ENCODE results near the gene FARS2.

DNA sequence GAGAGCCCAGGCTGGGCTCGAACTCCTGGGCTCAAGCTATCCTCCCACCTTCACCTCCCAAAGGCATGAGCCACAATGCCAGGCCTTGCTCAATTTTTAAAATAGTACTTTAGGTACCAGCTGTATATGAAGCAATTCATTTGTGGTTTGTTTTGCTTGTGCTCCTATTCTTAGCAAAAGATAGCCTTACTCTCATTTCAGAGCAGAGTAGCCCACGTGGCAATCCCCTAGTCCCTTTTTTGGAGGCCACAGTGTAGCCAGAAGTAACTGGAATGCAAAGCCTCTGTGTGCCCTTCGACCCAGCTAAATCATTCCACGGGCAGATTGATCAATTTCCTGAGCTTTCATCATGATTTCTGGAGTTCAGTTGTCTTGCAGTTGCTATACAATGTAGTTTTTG is 373.2 kb downstream of the FARS2 start:
- TF ChIP-seq ELF4 (CRISPR knock-in tag; IDR thresholded peaks at IDR 0.05) (no peak), NR1H2 (CRISPR knock-in tag; IDR thresholded peaks at IDR 0.05) (no peak), EP300 (IDR thresholded peaks at IDR 0.05; ENCODE audit: low read length) (no peak), KAT2B (IDR thresholded peaks at IDR 0.05; ENCODE audit: low read depth, low read length) (no peak), SIN3A (IDR thresholded peaks at IDR 0.05; ENCODE audit: borderline replicate concordance in 2 of 2, control insufficient read depth in 1 of 2, low read depth in 2 of 2, low read length in 2 of 2) (no peak), POLR2AphosphoS2 (IDR thresholded peaks at IDR 0.05; ENCODE audit: low read length) (no peak), KLF1 (tag; IDR thresholded peaks at IDR 0.05) (no peak), SREBF2 (CRISPR knock-in tag; IDR thresholded peaks at IDR 0.05) (no peak), ZNF3 (CRISPR knock-in tag; IDR thresholded peaks at IDR 0.05) (no peak), NR3C1 (CRISPR knock-in tag; IDR thresholded peaks at IDR 0.05) (no peak)
- TF ChIP-seq, protein P1, sequence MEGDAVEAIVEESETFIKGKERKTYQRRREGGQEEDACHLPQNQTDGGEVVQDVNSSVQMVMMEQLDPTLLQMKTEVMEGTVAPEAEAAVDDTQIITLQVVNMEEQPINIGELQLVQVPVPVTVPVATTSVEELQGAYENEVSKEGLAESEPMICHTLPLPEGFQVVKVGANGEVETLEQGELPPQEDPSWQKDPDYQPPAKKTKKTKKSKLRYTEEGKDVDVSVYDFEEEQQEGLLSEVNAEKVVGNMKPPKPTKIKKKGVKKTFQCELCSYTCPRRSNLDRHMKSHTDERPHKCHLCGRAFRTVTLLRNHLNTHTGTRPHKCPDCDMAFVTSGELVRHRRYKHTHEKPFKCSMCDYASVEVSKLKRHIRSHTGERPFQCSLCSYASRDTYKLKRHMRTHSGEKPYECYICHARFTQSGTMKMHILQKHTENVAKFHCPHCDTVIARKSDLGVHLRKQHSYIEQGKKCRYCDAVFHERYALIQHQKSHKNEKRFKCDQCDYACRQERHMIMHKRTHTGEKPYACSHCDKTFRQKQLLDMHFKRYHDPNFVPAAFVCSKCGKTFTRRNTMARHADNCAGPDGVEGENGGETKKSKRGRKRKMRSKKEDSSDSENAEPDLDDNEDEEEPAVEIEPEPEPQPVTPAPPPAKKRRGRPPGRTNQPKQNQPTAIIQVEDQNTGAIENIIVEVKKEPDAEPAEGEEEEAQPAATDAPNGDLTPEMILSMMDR (IDR thresholded peaks at IDR 0.05 in 2 of 3, conservative IDR thresholded peaks at IDR 0.05 in 1 of 3; ENCODE audit: insufficient read depth in 2 of 3, low read depth in 1 of 3, low read length in 3 of 3) = no peak
- TF ChIP-seq, protein P2, sequence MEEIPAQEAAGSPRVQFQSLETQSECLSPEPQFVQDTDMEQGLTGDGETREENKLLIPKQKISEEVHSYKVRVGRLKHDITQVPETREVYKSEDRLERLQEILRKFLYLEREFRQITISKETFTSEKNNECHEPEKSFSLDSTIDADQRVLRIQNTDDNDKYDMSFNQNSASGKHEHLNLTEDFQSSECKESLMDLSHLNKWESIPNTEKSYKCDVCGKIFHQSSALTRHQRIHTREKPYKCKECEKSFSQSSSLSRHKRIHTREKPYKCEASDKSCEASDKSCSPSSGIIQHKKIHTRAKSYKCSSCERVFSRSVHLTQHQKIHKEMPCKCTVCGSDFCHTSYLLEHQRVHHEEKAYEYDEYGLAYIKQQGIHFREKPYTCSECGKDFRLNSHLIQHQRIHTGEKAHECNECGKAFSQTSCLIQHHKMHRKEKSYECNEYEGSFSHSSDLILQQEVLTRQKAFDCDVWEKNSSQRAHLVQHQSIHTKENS (CRISPR knock-in tag; IDR thresholded peaks at IDR 0.05) = no peak
- TF ChIP-seq, protein P3, sequence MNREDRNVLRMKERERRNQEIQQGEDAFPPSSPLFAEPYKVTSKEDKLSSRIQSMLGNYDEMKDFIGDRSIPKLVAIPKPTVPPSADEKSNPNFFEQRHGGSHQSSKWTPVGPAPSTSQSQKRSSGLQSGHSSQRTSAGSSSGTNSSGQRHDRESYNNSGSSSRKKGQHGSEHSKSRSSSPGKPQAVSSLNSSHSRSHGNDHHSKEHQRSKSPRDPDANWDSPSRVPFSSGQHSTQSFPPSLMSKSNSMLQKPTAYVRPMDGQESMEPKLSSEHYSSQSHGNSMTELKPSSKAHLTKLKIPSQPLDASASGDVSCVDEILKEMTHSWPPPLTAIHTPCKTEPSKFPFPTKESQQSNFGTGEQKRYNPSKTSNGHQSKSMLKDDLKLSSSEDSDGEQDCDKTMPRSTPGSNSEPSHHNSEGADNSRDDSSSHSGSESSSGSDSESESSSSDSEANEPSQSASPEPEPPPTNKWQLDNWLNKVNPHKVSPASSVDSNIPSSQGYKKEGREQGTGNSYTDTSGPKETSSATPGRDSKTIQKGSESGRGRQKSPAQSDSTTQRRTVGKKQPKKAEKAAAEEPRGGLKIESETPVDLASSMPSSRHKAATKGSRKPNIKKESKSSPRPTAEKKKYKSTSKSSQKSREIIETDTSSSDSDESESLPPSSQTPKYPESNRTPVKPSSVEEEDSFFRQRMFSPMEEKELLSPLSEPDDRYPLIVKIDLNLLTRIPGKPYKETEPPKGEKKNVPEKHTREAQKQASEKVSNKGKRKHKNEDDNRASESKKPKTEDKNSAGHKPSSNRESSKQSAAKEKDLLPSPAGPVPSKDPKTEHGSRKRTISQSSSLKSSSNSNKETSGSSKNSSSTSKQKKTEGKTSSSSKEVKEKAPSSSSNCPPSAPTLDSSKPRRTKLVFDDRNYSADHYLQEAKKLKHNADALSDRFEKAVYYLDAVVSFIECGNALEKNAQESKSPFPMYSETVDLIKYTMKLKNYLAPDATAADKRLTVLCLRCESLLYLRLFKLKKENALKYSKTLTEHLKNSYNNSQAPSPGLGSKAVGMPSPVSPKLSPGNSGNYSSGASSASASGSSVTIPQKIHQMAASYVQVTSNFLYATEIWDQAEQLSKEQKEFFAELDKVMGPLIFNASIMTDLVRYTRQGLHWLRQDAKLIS (CRISPR knock-in tag; IDR thresholded peaks at IDR 0.05) = no peak
- TF ChIP-seq, protein P4, sequence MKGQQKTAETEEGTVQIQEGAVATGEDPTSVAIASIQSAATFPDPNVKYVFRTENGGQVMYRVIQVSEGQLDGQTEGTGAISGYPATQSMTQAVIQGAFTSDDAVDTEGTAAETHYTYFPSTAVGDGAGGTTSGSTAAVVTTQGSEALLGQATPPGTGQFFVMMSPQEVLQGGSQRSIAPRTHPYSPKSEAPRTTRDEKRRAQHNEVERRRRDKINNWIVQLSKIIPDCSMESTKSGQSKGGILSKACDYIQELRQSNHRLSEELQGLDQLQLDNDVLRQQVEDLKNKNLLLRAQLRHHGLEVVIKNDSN (CRISPR knock-in tag; IDR thresholded peaks at IDR 0.05) = no peak
